Keratinocyte (primary cell): ENCODE data around the gene SNX8. TPM values are rescaled to one million over a fixed set of nuclear protein-coding genes. Genes with fewer than 3 reads are reported as not detected.

Experiments used
- DNase-seq: peaks from one replicate; pipeline ENCODE4 v3.0.0-alpha.2; 2011; ENCODE audit warnings: low read depth, missing footprints, low spot score
- FAIRE-seq: peaks from 2 replicates; lab custom pipeline; 2011; peaks lifted over from hg19 to GRCh38; lab: Jason Lieb, UNC
- H2AFZ ChIP-seq: 2 replicates; pipeline ENCODE4 v1.6.0; 2012; ENCODE audit warnings: low read length, control low read depth, inconsistent platforms; ENCODE audit not compliant: control insufficient read depth
- H3K27ac ChIP-seq: 2 replicates; pipeline ENCODE4 v1.5.1; 2011; ENCODE audit warnings: low read length; ENCODE audit not compliant: control insufficient read depth, insufficient read depth
- H3K27me3 ChIP-seq: 3 replicates; pipeline ENCODE4 v1.6.0; 2011; ENCODE audit warnings: low read length; ENCODE audit not compliant: control insufficient read depth, insufficient read depth; ENCODE audit errors: extremely low read depth
- H3K36me3 ChIP-seq, 2 experiments: 2 replicates in 1 of 2; 3 replicates in 1 of 2; pipeline ENCODE4 v1.5.1; 2011; ENCODE audit warnings: low read length in 2 of 2, mild to moderate bottlenecking in 1 of 2; ENCODE audit not compliant: control insufficient read depth in 2 of 2, insufficient read depth in 2 of 2; ENCODE audit errors: extremely low read depth in 1 of 2
- H3K4me1 ChIP-seq: 3 replicates; pipeline ENCODE4 v1.5.1; 2011; ENCODE audit warnings: low read length; ENCODE audit not compliant: control insufficient read depth, insufficient read depth; ENCODE audit errors: extremely low read depth
- H3K4me2 ChIP-seq: 3 replicates; pipeline ENCODE4 v1.6.0; 2011; ENCODE audit warnings: low read depth, low read length; ENCODE audit not compliant: control insufficient read depth, insufficient read depth; ENCODE audit errors: extremely low read depth
- H3K4me3 ChIP-seq, 3 experiments: fragments of 200-600 bp in 1 of 3; sonication (generic) in 1 of 3; 2 replicates in 2 of 3; 3 replicates in 1 of 3; pipeline ENCODE4 v1.5.1; 2011 to 2016; ENCODE audit warnings: low read length in 3 of 3, mild to moderate bottlenecking in 3 of 3, control low read depth in 2 of 3, inconsistent platforms in 1 of 3, low read depth in 1 of 3, mixed read lengths in 1 of 3, mixed run types in 1 of 3, moderate library complexity in 1 of 3; ENCODE audit not compliant: control insufficient read depth in 2 of 3, insufficient read depth in 2 of 3; ENCODE audit errors: extremely low read depth in 1 of 3
- H3K79me2 ChIP-seq: 2 replicates; pipeline ENCODE4 v1.6.0; 2012; ENCODE audit warnings: low read length; ENCODE audit not compliant: control insufficient read depth, insufficient read depth
- H3K9ac ChIP-seq: 3 replicates; pipeline ENCODE4 v1.6.0; 2011; ENCODE audit warnings: low read length; ENCODE audit not compliant: control insufficient read depth, insufficient read depth; ENCODE audit errors: extremely low read depth
- H3K9me1 ChIP-seq: 3 replicates; pipeline ENCODE4 v1.6.0; 2011; ENCODE audit warnings: low read length; ENCODE audit not compliant: control insufficient read depth, insufficient read depth; ENCODE audit errors: extremely low read depth
- H3K9me3 ChIP-seq: 2 replicates; pipeline ENCODE4 v1.5.1; 2012; ENCODE audit warnings: low read depth, low read length; ENCODE audit not compliant: control insufficient read depth
- H4K20me1 ChIP-seq: 3 replicates; pipeline ENCODE4 v1.6.0; 2011; ENCODE audit warnings: low read length; ENCODE audit not compliant: control insufficient read depth, insufficient read depth; ENCODE audit errors: extremely low read depth
- CTCF ChIP-seq, 3 experiments: IDR thresholded peaks in 1 of 3; conservative IDR thresholded peaks in 1 of 3; optimal IDR thresholded peaks in 1 of 3; 2 replicates in 2 of 3; 3 replicates in 1 of 3; pipeline versions ENCODE3 to v1.5.1; 2011; ENCODE audit warnings: low read length in 3 of 3, mild to moderate bottlenecking in 3 of 3, moderate library complexity in 2 of 3, control low read depth in 1 of 3, inconsistent platforms in 1 of 3; ENCODE audit not compliant: insufficient read depth in 2 of 3; ENCODE audit errors: extremely low read depth in 1 of 3
- EZH2 ChIP-seq: IDR thresholded peaks from one replicate; pipeline ENCODE4 v1.6.1; 2012; ENCODE audit warnings: inconsistent platforms, mild to moderate bottlenecking, low read length, moderate library complexity
- dilution Hi-C: fragments of 300-500 bp; cut with MboI; formaldehyde crosslinking; loops from one replicate; pipeline ENCODE4 v1.7.0; 2020; ENCODE audit warnings: low sequenced_read_pairs; ENCODE audit not compliant: extremely low pct_ligation_motif_present
- polyA plus RNA-seq, 5 experiments: library from polyadenylated mRNA; depleted of rRNA in 3 of 5; stranded (reverse) in 3 of 5; stranded (forward) in 1 of 5; unstranded in 1 of 5; fragments of >200 nt; gene quantifications; 1 replicate in 1 of 5; 2 replicates in 3 of 5; 3 replicates in 1 of 5; pipeline versions ENCODE4 v1.2.1 to v1.2.3, GENCODE V29; 2011 to 2012; ENCODE audit warnings: missing spikeins in 2 of 5, low read depth in 1 of 5, low replicate concordance in 1 of 5

Gene SNX8
- polyA plus RNA-seq, 1 donor (not counting 4 experiments of a cell fraction or from before 2014, with no cell fraction given): 24.2 TPM

GRCh38 chr7:2266911-2267310 lies 47.3 kb downstream of the SNX8 start:
- no peak for TF ChIP-seq EZH2
- TF ChIP-seq CTCF (optimal IDR thresholded peaks at IDR 0.05 in 1 of 3, IDR thresholded peaks at IDR 0.05 in 1 of 3, conservative IDR thresholded peaks at IDR 0.05 in 1 of 3; ENCODE audit: extremely low read depth in 1 of 3, insufficient read depth in 2 of 3, low read length in 3 of 3): no peak
- Histone ChIP-seq H3K9me1 (no peaks in the 10 kb centered on the region), H3K27me3 (no peaks in the 10 kb centered on the region), H2AFZ (no peak overlapping the region), H4K20me1 (no peaks in the 10 kb centered on the region), H3K4me3 (no peak overlapping the region), H3K4me2 (no peak overlapping the region), H3K36me3 (peaks cover 2 to 3% of the 10 kb centered on the region in 2 experiments), H3K79me2 (no peaks in the 10 kb centered on the region), H3K27ac (no peak overlapping the region), H3K4me1 (no peaks in the 10 kb centered on the region), H3K9me3 (no peaks in the 10 kb centered on the region), H3K9ac (no peak overlapping the region)
- FAIRE-seq (no peak), DNase-seq (no peak)
- dilution Hi-C loops: no loop called here

- Histone ChIP-seq H3K27me3 (no peaks in the 10 kb centered on the region), H3K9me1 (peaks cover 5% of the 10 kb centered on the region), H3K9ac (no peak overlapping the region), H3K9me3 (no peaks in the 10 kb centered on the region), H3K4me2 (no peak overlapping the region), H3K36me3 (peaks cover 2% of the 10 kb centered on the region in 2 experiments), H3K4me1 (peaks cover 4% of the 10 kb centered on the region), H3K27ac (no peak overlapping the region), H4K20me1 (peaks cover 4% of the 10 kb centered on the region), H2AFZ (no peak overlapping the region), H3K79me2 (no peaks in the 10 kb centered on the region), H3K4me3 (no peak overlapping the region)
- FAIRE-seq: no peak
- no peak for TF ChIP-seq EZH2
- TF ChIP-seq CTCF (optimal IDR thresholded peaks at IDR 0.05 in 1 of 3, IDR thresholded peaks at IDR 0.05 in 1 of 3, conservative IDR thresholded peaks at IDR 0.05 in 1 of 3; ENCODE audit: extremely low read depth in 1 of 3, insufficient read depth in 2 of 3, low read length in 3 of 3): no peak
- dilution Hi-C loops: no loop called here
- no peak for DNase-seq
Measured at GRCh38 chr7:2264158-2264557, 50.1 kb downstream of the SNX8 start.
